Endothelial cell of hepatic sinusoid (primary cell): ENCODE data around the gene MEOX1.

Experiments used
- in situ Hi-C: cut with HindIII; loops from 2 replicates; pipeline ENCODE4 v1.10.0; 2017; ENCODE audit warnings: low sequenced_read_pairs

Gene MEOX1

DNA sequence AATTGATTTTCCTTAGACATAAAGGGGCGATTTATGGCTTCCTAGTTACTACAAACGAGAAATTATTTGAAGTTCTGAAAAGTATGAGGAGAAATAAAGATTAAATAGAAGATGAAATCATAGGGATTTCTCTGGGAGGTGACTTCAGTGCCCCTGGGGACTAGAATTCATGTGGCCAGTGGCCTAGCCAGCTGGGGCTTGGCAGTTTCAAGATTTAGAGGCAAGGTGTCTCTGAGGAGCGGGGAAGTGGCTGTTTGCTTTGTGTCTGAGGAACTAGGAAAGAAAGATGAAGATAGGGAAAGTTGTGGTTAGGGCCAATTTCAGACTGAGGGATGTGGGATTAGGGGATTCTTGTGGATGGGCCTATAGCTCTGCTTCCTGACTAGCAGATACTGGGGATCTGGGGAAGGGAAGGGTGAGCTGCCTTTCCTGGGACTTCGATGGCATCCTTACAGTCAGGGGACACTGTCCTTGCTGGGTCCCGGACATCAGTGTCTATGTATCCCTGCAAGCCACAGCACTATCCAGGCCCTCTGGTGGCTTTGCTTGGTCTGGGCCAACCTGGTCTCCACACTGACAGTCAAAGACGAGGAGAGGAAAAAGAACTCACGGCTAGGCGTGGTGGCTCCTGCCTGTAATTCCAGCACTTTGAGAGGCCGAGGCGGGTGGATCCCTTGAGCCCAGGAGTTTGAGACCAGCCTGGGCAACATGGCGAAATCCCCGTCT is 22.4 kb upstream of the MEOX1 start:
- in situ Hi-C loops: loop anchor here (5.0 kb wide), 1 partner anchor 247 kb away; no protein-coding TSS in a partner anchor

GRCh38 chr17:43680461-43680860 is 18.7 kb upstream of the MEOX1 start:
- in situ Hi-C loops: loop anchor here (5.0 kb wide), 1 partner anchor 243 kb away; no protein-coding TSS in a partner anchor

DNA sequence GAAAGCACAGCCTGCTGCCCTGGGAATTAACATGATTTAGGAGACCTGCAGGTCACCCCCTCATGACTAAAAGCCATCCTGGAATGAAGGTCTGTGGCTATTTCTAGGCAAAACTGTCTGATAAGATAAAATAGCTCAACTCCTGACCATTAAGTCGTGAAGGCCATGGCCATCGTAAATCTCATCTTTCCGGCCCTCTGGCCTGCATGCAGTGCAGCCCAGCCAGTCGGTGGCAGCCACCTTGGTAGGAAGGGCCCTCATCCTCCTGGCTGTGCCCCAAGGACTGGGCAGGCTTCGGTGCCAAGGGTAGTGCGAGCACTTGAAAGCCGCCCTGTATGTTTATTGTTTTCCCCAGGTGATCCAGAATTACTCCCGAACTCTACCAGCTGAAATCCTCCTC is 18.2 kb upstream of the MEOX1 start:
- in situ Hi-C loops: loop anchor here (5.0 kb wide), 1 partner anchor 243 kb away; no protein-coding TSS in a partner anchor

- in situ Hi-C loops: no loop called here
Observed at GRCh38 chr17:43679401-43679800, 17.7 kb upstream of the MEOX1 start.

GRCh38 chr17:43676471-43676870 is 14.7 kb upstream of the MEOX1 start:
- in situ Hi-C loops: no loop called here

- in situ Hi-C loops: loop anchor here (5.0 kb wide), 2 partner anchors 62 to 92 kb away; no protein-coding TSS in a partner anchor
Observed at GRCh38 chr17:43674394-43674793, 12.7 kb upstream of the MEOX1 start.

DNA sequence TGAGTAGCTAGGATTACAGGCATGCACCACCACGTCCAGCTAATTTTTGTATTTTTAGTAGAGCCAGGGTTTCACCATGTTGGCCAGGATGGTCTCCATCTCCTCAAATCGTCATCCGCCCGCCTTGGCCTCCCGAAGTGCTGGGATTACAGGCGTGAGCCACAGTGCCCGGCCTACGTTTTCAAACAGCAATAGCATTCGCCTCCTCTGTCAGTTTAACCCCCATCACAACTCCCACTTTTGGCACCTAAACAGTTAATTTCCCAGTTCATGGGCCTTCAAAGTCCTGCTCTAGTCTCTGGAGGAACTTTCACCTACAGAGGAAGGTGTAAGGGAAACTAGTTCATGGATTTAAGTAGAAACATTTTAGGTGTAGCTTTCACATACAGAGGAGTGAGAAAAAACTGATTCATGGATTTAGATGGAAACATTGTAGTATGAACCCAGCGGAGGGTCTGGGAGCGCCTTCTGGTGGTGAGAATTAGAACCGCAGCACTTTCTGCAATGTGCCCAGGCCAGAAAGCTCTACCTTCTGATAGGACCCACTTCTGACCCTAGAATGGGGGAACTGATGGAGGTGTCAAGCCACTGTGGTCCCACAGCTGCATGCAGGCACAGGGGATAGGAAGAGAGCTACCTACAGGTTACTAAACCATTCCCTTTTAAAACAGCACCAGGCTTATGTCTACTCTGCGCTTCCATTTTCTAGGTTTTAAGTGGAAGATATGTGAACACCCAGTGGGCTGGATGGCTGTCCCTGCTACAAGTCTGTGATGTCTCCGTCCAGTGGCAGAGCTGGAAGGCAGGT is 12.0 kb upstream of the MEOX1 start:
- in situ Hi-C loops: loop anchor here (5.0 kb wide), 2 partner anchors 61 to 91 kb away; no protein-coding TSS in a partner anchor

GRCh38 chr17:43671755-43672519 is 10.2 kb upstream of the MEOX1 start:
- in situ Hi-C loops: loop anchor here (5.0 kb wide), 2 partner anchors 60 to 90 kb away; no protein-coding TSS in a partner anchor

DNA sequence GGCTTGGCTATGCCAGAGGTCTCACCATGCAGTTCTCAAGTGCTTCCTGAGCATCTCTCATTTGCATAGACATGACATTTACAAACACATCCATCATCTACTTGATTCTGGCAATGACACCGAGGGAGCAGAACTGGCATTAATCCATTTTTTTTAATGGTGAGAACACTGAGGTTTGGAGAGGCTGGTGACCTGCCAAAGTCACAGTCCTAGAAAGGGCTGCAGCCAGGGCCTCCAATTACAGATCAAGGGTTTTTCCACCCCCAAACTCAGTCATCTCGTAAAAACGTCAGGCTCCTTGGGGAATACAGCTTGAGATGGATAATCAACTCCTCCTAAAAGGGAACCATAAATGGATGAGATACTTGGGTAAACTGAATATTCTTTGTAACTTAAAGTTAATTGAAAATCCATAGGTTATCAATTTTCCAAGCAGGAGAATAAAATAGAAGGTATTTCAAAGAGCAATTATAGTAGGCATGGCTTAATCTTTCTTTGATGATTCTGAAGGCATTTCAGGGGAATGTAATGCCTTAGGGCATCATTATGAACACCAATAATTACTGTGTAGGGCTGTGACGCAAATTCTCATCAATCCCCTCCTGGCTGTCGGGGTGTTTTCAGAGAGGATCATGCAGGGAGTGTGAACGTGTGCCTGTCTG is 9.4 kb upstream of the MEOX1 start:
- in situ Hi-C loops: loop anchor here (5.0 kb wide), 2 partner anchors 59 to 89 kb away; no protein-coding TSS in a partner anchor

GRCh38 chr17:43670645-43671030 is 8.9 kb upstream of the MEOX1 start:
- in situ Hi-C loops: loop anchor here (5.0 kb wide), 2 partner anchors 58 to 88 kb away; no protein-coding TSS in a partner anchor

DNA sequence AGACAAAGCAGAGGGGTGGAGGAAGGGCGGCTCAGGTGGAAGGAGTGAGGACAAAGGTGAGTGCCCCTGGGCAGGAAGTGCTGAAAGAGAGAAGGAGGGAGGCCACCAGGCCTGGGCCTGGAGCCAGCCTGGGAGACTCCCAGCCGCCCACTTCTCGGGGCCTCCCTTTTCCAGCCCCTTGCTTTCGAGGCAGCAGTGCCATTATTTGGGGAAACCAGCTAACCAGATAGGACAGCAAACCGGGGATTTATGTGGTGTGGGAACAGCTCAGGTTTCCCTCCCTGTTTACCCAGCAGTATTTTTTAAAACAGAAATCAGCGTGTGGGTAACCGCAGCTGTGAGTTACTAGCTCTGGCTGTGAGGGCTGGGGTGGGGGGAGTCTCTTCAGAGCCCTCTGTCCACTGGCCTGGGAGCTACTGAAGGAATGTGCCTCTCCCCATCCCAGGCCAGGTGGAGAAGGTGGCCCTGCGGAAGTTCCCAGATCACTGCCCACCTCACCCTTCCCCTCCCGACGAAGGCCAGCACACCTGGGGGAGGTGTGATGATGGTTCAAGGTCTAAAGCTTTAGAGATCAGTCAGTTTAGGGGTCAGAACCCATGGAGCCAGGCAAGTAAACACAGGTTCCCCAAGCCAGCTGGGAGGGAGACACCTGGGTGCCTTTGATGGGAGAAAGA is 8.4 kb upstream of the MEOX1 start:
- in situ Hi-C loops: loop anchor here (5.0 kb wide), 2 partner anchors 58 to 88 kb away; no protein-coding TSS in a partner anchor

- in situ Hi-C loops: no loop called here
Observed at GRCh38 chr17:43667947-43668348, 6.2 kb upstream of the MEOX1 start.

DNA sequence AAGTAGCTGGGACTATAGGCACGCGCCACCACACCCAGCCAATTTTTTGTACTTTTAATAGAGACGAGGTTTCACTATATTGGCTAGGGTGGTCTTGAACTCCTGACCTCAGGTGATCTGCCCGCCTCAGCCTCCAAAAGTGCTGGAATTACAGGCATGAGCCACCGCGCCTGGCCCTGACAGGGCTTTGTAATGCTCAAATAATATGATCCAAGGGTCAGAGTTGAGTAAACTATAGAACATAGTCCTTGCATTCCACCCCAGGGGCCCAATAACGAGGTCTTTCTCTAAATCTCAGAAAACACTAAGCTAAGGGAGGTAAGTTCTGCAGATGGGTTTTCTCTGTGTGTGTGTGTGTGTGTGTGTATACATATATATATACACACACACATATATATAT is 5.8 kb upstream of the MEOX1 start:
- in situ Hi-C loops: no loop called here

DNA sequence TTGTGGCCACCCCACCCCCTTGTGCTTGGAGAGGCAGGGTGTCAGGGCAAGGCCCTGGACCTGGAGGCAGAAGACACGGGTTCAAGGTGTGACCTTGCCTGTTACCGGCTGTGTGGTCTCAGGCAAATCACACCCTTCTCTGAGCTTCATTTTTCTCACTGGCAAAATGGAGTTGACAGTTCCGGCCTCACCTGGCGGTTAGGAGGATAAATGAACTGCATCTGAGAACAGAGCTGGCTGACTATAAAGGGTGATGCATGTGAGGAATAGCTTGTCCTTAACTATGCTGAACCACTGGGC is 4.2 kb upstream of the MEOX1 start:
- in situ Hi-C loops: no loop called here

DNA sequence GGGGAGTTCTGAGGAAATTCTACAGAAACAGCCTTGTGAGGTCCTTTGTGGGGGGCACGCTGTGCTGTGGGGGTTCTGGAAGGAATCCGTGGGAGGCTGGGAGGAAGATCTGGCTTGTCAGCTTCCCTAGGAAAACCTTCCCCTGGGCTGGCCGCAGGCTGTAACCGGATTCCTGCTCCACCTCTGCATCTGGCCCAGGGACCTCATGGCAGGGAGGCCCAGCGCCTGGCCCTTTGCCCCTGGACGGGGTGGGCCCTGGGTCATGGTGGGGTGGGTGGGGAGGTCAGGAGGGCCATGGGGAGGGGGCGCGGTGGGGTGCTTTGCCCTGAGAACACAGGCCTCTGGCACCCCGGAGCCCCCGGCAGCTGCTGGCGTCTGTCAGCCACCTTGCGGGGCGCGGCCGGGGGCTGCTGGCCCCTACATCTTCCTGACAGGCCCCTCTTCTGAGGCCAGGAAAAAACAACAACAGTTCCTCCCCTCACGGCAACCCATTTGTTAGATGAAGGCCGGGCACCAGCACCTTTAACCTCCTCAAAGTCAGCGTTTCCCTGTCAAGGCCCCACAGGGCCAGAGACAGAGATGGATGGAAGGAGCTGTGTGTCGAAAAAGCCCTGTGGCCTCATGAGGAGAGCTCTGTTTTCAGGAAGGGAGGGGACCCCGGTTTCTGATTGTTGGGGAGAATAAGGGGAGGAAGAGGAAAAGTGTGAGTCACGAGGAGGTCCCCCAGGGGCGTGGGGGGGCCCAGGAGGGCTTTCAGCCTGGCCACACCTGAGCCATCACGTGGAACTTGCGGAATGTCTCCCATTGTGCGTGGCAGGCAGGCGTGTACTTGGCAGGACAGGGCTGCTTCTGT is 3.6 kb upstream of the MEOX1 start:
- in situ Hi-C loops: no loop called here

GRCh38 chr17:43664096-43664495 is 2.4 kb upstream of the MEOX1 start:
- in situ Hi-C loops: no loop called here

- in situ Hi-C loops: no loop called here
Observed at GRCh38 chr17:43663383-43663782, 1.7 kb upstream of the MEOX1 start.

DNA sequence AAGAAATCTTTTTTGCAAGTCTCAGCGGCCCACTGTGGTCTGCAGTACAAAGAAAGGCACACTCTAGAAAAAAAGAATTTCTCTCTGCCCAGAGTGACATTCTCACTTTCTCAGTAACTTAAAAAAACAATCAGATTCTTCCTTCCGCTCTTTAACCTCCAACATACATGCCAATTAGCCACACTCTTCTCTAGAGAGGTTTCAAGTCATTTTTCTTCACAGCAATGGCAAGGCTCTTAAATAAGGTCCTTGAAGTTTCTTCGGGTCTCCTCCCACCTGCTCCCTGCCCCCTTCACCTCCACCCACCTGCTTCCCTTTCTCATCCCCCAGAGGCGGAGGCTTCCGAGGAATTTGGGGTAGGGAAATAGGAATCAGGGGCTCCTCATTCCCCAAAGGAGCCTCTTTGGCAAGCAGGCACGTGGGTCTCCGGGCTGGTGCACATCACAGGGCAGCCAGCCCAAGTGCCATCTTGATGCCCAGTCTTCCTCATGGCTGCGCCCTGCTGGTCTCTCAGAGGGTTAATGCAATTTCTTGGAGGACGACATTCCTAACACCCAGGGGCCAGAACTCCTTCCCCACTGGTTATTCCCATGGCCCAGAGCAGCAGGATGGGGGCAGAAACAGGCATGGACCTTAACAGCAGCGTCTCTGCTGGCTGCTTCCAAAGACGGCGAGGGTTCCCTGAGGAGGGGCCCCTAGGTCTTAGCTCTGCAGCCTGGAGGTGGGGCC is 855 bp upstream of the MEOX1 start:
- in situ Hi-C loops: no loop called here
